Heart left ventricle (tissue), 13 donors: ENCODE data around the gene EHF.

Experiments
- POLR2A ChIP-seq, 2 donors: fragments of 450-650 bp; IDR thresholded peaks; one replicate each; pipeline ENCODE4 v1.6.1; 2017; ENCODE audit warnings: antibody characterized with exemption in 2 of 2, mild to moderate bottlenecking in 2 of 2, moderate library complexity in 2 of 2
- TF ChIP-seq, protein P1 (sequence below), 12 donors: fragments of 200-600 bp; sonication (generic) in 4 of 12; IDR thresholded peaks; one replicate each; pipeline versions ENCODE4 v1.5.0 to v1.8.0; 2018 to 2022; ENCODE audit warnings: antibody characterized with exemption in 12 of 12, mild to moderate bottlenecking in 5 of 12
- donor health status: ischemic (EF 13 %, LVEDD 7.1; RV severe dilation, severe dysfunction).
- donor health status: DM: no; HTN: yes; CAD: no.
- donor health status: DM: no; HTN: no; CAD: no.
- donor health status: ischemic (EF 25% LVEDD 6.9; RV normal size, moderate dysfunction).
- donor health status: ischemic (EF 25% LVEDD 5.7; RV mildly dilated, moderate dysfunction).
- donor health status: ischemic (EF 35%, LVEDD 5.7; RV mildly dilated, moderate dysfunction).
- donor health status: nonischemic (EF 11% LVEDD 7.7; RV severe dilation, severe dysfunction).
- donor health status: DM: yes; HTN: yes; CAD: no.
- donor health status: PGD.
- donor health status: ischemic (EF 29% LVEDD 5.4; RV normal size, mild dysfunction).
- donor health status: nonischemic (EF 23%, LVEDD 6.1; RV moderate dilation, normal function).

DNA sequence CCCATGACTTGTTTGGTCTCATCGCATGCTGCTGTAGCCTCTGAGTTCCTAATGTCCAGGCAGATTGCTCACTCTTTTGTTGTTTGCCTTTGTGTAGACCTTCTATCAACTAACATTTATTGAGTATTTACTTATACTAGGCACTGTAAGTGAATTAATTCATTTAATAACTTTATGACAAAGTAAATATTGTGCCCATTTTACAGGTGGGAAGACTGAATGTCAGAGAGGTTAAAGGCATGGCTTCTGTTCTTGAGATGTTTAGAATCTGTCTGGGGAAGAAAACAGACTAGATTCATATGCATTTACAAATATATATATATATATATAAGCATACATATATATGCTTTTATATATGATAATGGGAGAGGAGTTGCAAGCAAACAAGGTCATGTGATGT is 27.1 kb downstream of the EHF start:
- TF ChIP-seq, protein P1, sequence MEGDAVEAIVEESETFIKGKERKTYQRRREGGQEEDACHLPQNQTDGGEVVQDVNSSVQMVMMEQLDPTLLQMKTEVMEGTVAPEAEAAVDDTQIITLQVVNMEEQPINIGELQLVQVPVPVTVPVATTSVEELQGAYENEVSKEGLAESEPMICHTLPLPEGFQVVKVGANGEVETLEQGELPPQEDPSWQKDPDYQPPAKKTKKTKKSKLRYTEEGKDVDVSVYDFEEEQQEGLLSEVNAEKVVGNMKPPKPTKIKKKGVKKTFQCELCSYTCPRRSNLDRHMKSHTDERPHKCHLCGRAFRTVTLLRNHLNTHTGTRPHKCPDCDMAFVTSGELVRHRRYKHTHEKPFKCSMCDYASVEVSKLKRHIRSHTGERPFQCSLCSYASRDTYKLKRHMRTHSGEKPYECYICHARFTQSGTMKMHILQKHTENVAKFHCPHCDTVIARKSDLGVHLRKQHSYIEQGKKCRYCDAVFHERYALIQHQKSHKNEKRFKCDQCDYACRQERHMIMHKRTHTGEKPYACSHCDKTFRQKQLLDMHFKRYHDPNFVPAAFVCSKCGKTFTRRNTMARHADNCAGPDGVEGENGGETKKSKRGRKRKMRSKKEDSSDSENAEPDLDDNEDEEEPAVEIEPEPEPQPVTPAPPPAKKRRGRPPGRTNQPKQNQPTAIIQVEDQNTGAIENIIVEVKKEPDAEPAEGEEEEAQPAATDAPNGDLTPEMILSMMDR (IDR thresholded peaks at IDR 0.05) = no peak
- no peak for TF ChIP-seq POLR2A (IDR thresholded peaks at IDR 0.05)
